SK-N-SH (cell line): Measurements from ENCODE around the gene POU3F3. TPM values are rescaled to one million over a fixed set of nuclear protein-coding genes. Genes with fewer than 3 reads are reported as not detected.

Experiments
- CTCF ChIA-PET: fragments of 300-600, 350-600 bp; formaldehyde crosslinking; extraction: SDS; loops from one replicate; lab custom pipeline; 2021; lab: Yijun Ruan, JAX
- POLR2A ChIA-PET: fragments of 350-600 bp; sonication (Branson Sonifier 250); formaldehyde crosslinking; extraction: SDS; loops from one replicate; lab custom pipeline; 2020; ENCODE audit warnings: antibody characterized with exemption, inconsistent platforms; lab: Yijun Ruan, JAX
- DNase-seq: peaks from one replicate; pipeline ENCODE4 v3.0.0; 2012
- H2AFZ ChIP-seq: fragments of 200-600 bp; sonication (generic); 2 replicates; pipeline ENCODE4 v1.8.1; 2016; ENCODE audit warnings: antibody characterized with exemption, mild to moderate bottlenecking, low read depth
- H3F3A ChIP-seq: fragments of 200-600 bp; sonication (generic); replicated peaks from 2 replicates; pipeline ENCODE3; 2016; ENCODE audit warnings: antibody characterized with exemption, mild to moderate bottlenecking; ENCODE audit not compliant: insufficient read depth
- H3K27ac ChIP-seq, 2 experiments: fragments of 200-500 bp in 1 of 2; fragments of 200-600 bp in 1 of 2; sonication (Bioruptor generic) in 1 of 2; sonication (generic), shearing (Covaris generic) in 1 of 2; 2 replicates each; pipeline versions ENCODE4 v1.5.1 to v1.6.1; 2014 to 2016; ENCODE audit warnings: low read depth in 2 of 2, inconsistent platforms in 1 of 2, low read length in 1 of 2, mild to moderate bottlenecking in 1 of 2, mixed read lengths in 1 of 2
- H3K27me3 ChIP-seq: fragments of 200-600 bp; sonication (generic), shearing (Covaris generic); 2 replicates; pipeline ENCODE4 v1.6.1; 2016; ENCODE audit warnings: mixed run types; ENCODE audit not compliant: insufficient read depth
- H3K36me3 ChIP-seq, 2 experiments: fragments of 200-500 bp in 1 of 2; fragments of 200-600 bp in 1 of 2; sonication (Bioruptor generic) in 1 of 2; sonication (generic) in 1 of 2; replicated peaks in 1 of 2; 2 replicates each; pipeline versions ENCODE3 to v1.5.1; 2014 to 2016; ENCODE audit warnings: low read length in 1 of 2, mild to moderate bottlenecking in 1 of 2; ENCODE audit not compliant: insufficient read depth in 2 of 2, control insufficient read depth in 1 of 2
- H3K4me1 ChIP-seq, 2 experiments: fragments of 200-500 bp in 1 of 2; fragments of 200-600 bp in 1 of 2; sonication (Bioruptor generic) in 1 of 2; sonication (generic), shearing (Covaris generic) in 1 of 2; 2 replicates each; pipeline versions ENCODE4 v1.5.1 to v1.6.1; 2014 to 2016; ENCODE audit warnings: low read depth in 1 of 2, low read length in 1 of 2, mixed run types in 1 of 2; ENCODE audit not compliant: insufficient read depth in 2 of 2, control insufficient read depth in 1 of 2
- H3K4me2 ChIP-seq: fragments of 200-600 bp; sonication (generic), shearing (Covaris generic); 2 replicates; pipeline ENCODE4 v1.6.1; 2017; ENCODE audit warnings: mixed run types
- H3K4me3 ChIP-seq, 2 experiments: fragments of 200-500 bp in 1 of 2; fragments of 200-600 bp in 1 of 2; sonication (Bioruptor generic) in 1 of 2; sonication (generic), shearing (Covaris generic) in 1 of 2; 2 replicates each; pipeline versions ENCODE4 v1.5.1 to v1.8.1; 2014 to 2016; ENCODE audit warnings: low read depth in 2 of 2, inconsistent platforms in 1 of 2, low read length in 1 of 2, mild to moderate bottlenecking in 1 of 2, mixed read lengths in 1 of 2, moderate library complexity in 1 of 2
- H3K79me2 ChIP-seq: fragments of 200-600 bp; sonication (generic); 2 replicates; pipeline ENCODE4 v1.8.1; 2017; ENCODE audit warnings: mild to moderate bottlenecking; ENCODE audit not compliant: insufficient read depth
- H3K9ac ChIP-seq: fragments of 200-600 bp; sonication (generic); 2 replicates; pipeline ENCODE4 v1.6.1; 2017; ENCODE audit warnings: mixed run types
- H3K9me2 ChIP-seq: fragments of 200-600 bp; sonication (generic); 2 replicates; pipeline ENCODE4 v1.6.1; 2017; ENCODE audit warnings: mixed run types
- H3K9me3 ChIP-seq: fragments of 200-600 bp; sonication (generic); 2 replicates; pipeline ENCODE4 v1.6.1; 2017; ENCODE audit warnings: mixed run types, mild to moderate bottlenecking, moderate library complexity
- H4K20me1 ChIP-seq: fragments of 200-600 bp; sonication (generic); 2 replicates; pipeline ENCODE4 v1.6.1; 2017; ENCODE audit warnings: mild to moderate bottlenecking, mixed run types; ENCODE audit not compliant: insufficient read depth
- CTCF ChIP-seq: fragments of 200-600 bp; sonication (generic); IDR thresholded peaks from 2 replicates; pipeline ENCODE4 v1.6.1; 2017; ENCODE audit warnings: antibody characterized with exemption, mild to moderate bottlenecking, moderate library complexity
- ELF1 ChIP-seq: IDR thresholded peaks from 2 replicates; pipeline ENCODE4 v1.4.0; 2012
- FOXM1 ChIP-seq: IDR thresholded peaks from 2 replicates; pipeline ENCODE4 v1.4.0; 2012; ENCODE audit warnings: low read depth, mild to moderate bottlenecking
- GABPA ChIP-seq: IDR thresholded peaks from 2 replicates; pipeline ENCODE4 v1.4.0; 2012; ENCODE audit warnings: low read depth, mild to moderate bottlenecking
- MEF2A ChIP-seq: IDR thresholded peaks from 2 replicates; pipeline ENCODE4 v1.4.0; 2012; ENCODE audit warnings: low read depth, borderline replicate concordance
- POLR2AphosphoS5 ChIP-seq: IDR thresholded peaks from 2 replicates; pipeline ENCODE4 v1.6.1; 2012; ENCODE audit warnings: low read depth, low read length
- RXRA ChIP-seq: IDR thresholded peaks from 2 replicates; pipeline ENCODE4 v1.4.0; 2012; ENCODE audit warnings: low read depth, mild to moderate bottlenecking, borderline replicate concordance
- YY1 ChIP-seq: IDR thresholded peaks from 2 replicates; pipeline ENCODE4 v1.4.0; 2012; ENCODE audit warnings: low read depth, mild to moderate bottlenecking
- ZBTB33 ChIP-seq: IDR thresholded peaks from 2 replicates; pipeline ENCODE4 v1.4.0; 2012; ENCODE audit warnings: low read depth, borderline replicate concordance
- WGBS: methylation state at CpG from one replicate; pipeline ENCODE4 v1.1.6; 2017; ENCODE audit warnings: low lambda C conversion rate; 5-methylcytosine and 5-hydroxymethylcytosine counted together
- polyA plus RNA-seq, 3 experiments: library from polyadenylated mRNA; depleted of rRNA; stranded (reverse); fragments of >200 nt; gene quantifications; 2 replicates each; pipeline ENCODE4 v1.2.3, GENCODE V29; 2012
- TF ChIP-seq, protein P1 (sequence below): fragments of 150-350 bp; IDR thresholded peaks from 2 replicates; pipeline ENCODE4 v1.6.1; 2017; ENCODE audit warnings: antibody characterized with exemption, low read length, low read depth, borderline replicate concordance
- TF ChIP-seq, protein P2 (sequence below): IDR thresholded peaks from 2 replicates; pipeline ENCODE4 v1.4.0; 2012; ENCODE audit warnings: low read depth, borderline replicate concordance
- TF ChIP-seq, protein P3 (sequence below): IDR thresholded peaks from 2 replicates; pipeline ENCODE4 v1.6.1; 2012; ENCODE audit warnings: mild to moderate bottlenecking, low read depth, low read length, moderate library complexity
- TF ChIP-seq, protein P4 (sequence below): IDR thresholded peaks from 2 replicates; pipeline ENCODE4 v1.4.0; 2012; ENCODE audit warnings: low read depth

The POU3F3 gene
- polyA plus RNA-seq, 1 of the 3 experiments (the other 2 are of a cell fraction) = not detected

GRCh38 chr2:104863146-104863467 lies 9.2 kb downstream of the POU3F3 start:
- CTCF ChIA-PET = interaction anchor here (5.1 kb wide), 1 partner anchor 13 kb away, joined by 35 read pairs; no protein-coding TSS in a partner anchor
- Histone ChIP-seq H3F3A (peaks cover 2% of the 10 kb centered on the region), H2AFZ (no peak overlapping the region), H3K79me2 (no peaks in the 10 kb centered on the region), H3K9me3 (no peaks in the 10 kb centered on the region), H4K20me1 (no peaks in the 10 kb centered on the region), H3K4me2 (no peak overlapping the region), H3K36me3 (no peaks in the 10 kb centered on the region), H3K27me3 (peaks cover 54% of the 10 kb centered on the region), H3K4me3 (no peak overlapping the region), H3K27ac (no peak overlapping the region), H3K4me1 (no peaks in the 10 kb centered on the region; a peak in 1 of 4 replicates), H3K9me2 (no peaks in the 10 kb centered on the region), H3K9ac (no peak overlapping the region)
- no peak for TF ChIP-seq POLR2AphosphoS5
- no peak for TF ChIP-seq MEF2A
- TF ChIP-seq ELF1 = no peak
- TF ChIP-seq, protein P1, sequence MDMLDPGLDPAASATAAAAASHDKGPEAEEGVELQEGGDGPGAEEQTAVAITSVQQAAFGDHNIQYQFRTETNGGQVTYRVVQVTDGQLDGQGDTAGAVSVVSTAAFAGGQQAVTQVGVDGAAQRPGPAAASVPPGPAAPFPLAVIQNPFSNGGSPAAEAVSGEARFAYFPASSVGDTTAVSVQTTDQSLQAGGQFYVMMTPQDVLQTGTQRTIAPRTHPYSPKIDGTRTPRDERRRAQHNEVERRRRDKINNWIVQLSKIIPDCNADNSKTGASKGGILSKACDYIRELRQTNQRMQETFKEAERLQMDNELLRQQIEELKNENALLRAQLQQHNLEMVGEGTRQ = no peak
- TF ChIP-seq, protein P2, sequence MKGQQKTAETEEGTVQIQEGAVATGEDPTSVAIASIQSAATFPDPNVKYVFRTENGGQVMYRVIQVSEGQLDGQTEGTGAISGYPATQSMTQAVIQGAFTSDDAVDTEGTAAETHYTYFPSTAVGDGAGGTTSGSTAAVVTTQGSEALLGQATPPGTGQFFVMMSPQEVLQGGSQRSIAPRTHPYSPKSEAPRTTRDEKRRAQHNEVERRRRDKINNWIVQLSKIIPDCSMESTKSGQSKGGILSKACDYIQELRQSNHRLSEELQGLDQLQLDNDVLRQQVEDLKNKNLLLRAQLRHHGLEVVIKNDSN = no peak
- TF ChIP-seq, protein P3, sequence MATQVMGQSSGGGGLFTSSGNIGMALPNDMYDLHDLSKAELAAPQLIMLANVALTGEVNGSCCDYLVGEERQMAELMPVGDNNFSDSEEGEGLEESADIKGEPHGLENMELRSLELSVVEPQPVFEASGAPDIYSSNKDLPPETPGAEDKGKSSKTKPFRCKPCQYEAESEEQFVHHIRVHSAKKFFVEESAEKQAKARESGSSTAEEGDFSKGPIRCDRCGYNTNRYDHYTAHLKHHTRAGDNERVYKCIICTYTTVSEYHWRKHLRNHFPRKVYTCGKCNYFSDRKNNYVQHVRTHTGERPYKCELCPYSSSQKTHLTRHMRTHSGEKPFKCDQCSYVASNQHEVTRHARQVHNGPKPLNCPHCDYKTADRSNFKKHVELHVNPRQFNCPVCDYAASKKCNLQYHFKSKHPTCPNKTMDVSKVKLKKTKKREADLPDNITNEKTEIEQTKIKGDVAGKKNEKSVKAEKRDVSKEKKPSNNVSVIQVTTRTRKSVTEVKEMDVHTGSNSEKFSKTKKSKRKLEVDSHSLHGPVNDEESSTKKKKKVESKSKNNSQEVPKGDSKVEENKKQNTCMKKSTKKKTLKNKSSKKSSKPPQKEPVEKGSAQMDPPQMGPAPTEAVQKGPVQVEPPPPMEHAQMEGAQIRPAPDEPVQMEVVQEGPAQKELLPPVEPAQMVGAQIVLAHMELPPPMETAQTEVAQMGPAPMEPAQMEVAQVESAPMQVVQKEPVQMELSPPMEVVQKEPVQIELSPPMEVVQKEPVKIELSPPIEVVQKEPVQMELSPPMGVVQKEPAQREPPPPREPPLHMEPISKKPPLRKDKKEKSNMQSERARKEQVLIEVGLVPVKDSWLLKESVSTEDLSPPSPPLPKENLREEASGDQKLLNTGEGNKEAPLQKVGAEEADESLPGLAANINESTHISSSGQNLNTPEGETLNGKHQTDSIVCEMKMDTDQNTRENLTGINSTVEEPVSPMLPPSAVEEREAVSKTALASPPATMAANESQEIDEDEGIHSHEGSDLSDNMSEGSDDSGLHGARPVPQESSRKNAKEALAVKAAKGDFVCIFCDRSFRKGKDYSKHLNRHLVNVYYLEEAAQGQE = no peak
- no peak for TF ChIP-seq FOXM1
- no peak for TF ChIP-seq YY1
- TF ChIP-seq GABPA = no peak
- no peak for TF ChIP-seq RXRA
- TF ChIP-seq CTCF = no peak
- TF ChIP-seq, protein P4, sequence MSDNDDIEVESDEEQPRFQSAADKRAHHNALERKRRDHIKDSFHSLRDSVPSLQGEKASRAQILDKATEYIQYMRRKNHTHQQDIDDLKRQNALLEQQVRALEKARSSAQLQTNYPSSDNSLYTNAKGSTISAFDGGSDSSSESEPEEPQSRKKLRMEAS = no peak
- no peak for TF ChIP-seq ZBTB33
- POLR2A ChIA-PET = no interaction called here
- no peak for DNase-seq
- WGBS = 51% methylated on average over 4 of the region's 8 CpGs
